ENCODE data around the gene PAXX.
A peak's percentile ranks its signal among the peaks of the same experiment; 100 is the strongest.

PAXX gene

GRCh38 chr9:137025517-137025966 lies 33.3 kb downstream of the PAXX start:
- Histone ChIP-seq H3K4me3 (ENCODE audit: extremely low read depth, insufficient read depth, low read length, poor library complexity, severe bottlenecking) (no peak overlapping the region), H3K27ac (ENCODE audit: low read depth, low read length, severe bottlenecking) (no peak overlapping the region)
- WGBS, 2 experiments (ENCODE audit: insufficient coverage in 2 of 2) = 83 to 88% methylated on average over 21 of the region's 21 CpGs

GRCh38 chr9:137026384-137026783 lies 34.2 kb downstream of the PAXX start:
- Histone ChIP-seq H3K4me3 (ENCODE audit: extremely low read depth, insufficient read depth, low read length, poor library complexity, severe bottlenecking) (no peak overlapping the region), H3K4me1 (ENCODE audit: control insufficient read depth, insufficient read depth, low read length, poor library complexity, severe bottlenecking) (no peaks in the 10 kb centered on the region), H3K9me3 (ENCODE audit: control insufficient read depth, low read length) (no peaks in the 10 kb centered on the region), H3K36me3 (ENCODE audit: control insufficient read depth, insufficient read depth, low read length) (no peaks in the 10 kb centered on the region), H3K27ac (ENCODE audit: low read depth, low read length, severe bottlenecking) (no peak overlapping the region)
- 94 to 100% methylated on average over 2 of the region's 2 CpGs for WGBS, 2 experiments (ENCODE audit: insufficient coverage in 2 of 2)

More at GRCh38 chr9:137025517-137025966, 33.3 kb downstream of the PAXX start:
- no peaks in the 10 kb centered on the region for H3K9me3 ChIP-seq (ENCODE audit: control insufficient read depth, low read length)
- no peaks in the 10 kb centered on the region for H3K4me1 ChIP-seq (ENCODE audit: control insufficient read depth, insufficient read depth, low read length, poor library complexity, severe bottlenecking)
- H3K36me3 ChIP-seq (ENCODE audit: control insufficient read depth, insufficient read depth, low read length) = no peaks in the 10 kb centered on the region

GRCh38 chr9:137026828-137027227 lies 34.6 kb downstream of the PAXX start:
- H3K27ac ChIP-seq (ENCODE audit: low read depth, low read length, severe bottlenecking) = no peak overlapping the region
- 96 to 100% methylated on average over 4 of the region's 4 CpGs for WGBS, 2 experiments (ENCODE audit: insufficient coverage in 2 of 2)
- no peaks in the 10 kb centered on the region for H3K9me3 ChIP-seq (ENCODE audit: control insufficient read depth, low read length)
- H3K4me3 ChIP-seq (ENCODE audit: extremely low read depth, insufficient read depth, low read length, poor library complexity, severe bottlenecking) = no peak overlapping the region
- H3K36me3 ChIP-seq (ENCODE audit: control insufficient read depth, insufficient read depth, low read length) = no peaks in the 10 kb centered on the region
- no peaks in the 10 kb centered on the region for H3K4me1 ChIP-seq (ENCODE audit: control insufficient read depth, insufficient read depth, low read length, poor library complexity, severe bottlenecking)

- H3K9me3 ChIP-seq (ENCODE audit: control insufficient read depth, low read length) = no peaks in the 10 kb centered on the region
- H3K36me3 ChIP-seq (ENCODE audit: control insufficient read depth, insufficient read depth, low read length) = no peaks in the 10 kb centered on the region
- H3K4me1 ChIP-seq (ENCODE audit: control insufficient read depth, insufficient read depth, low read length, poor library complexity, severe bottlenecking) = no peaks in the 10 kb centered on the region
- H3K27ac ChIP-seq (ENCODE audit: low read depth, low read length, severe bottlenecking) = no peak within 1 kb of the TSS
- WGBS, 2 experiments (ENCODE audit: insufficient coverage in 2 of 2) = 6 to 8% methylated on average over 67 to 72 of the region's 95 CpGs
- H3K4me3 ChIP-seq (ENCODE audit: extremely low read depth, insufficient read depth, low read length, poor library complexity, severe bottlenecking) = peak within 1 kb of the TSS; percentile 42
Measured at GRCh38 chr9:137027369-137028262, 35.4 kb downstream of the PAXX start, which contains the start of gene ABCA2. TSS of gene ABCA2 (minus strand) at chr9:137028237. CDS start at chr9:137028140, 97 bp downstream.

- H3K9me3 ChIP-seq (ENCODE audit: control insufficient read depth, low read length) = no peaks in the 10 kb centered on the region
- peak overlapping the region; percentile 42 for H3K4me3 ChIP-seq (ENCODE audit: extremely low read depth, insufficient read depth, low read length, poor library complexity, severe bottlenecking)
- H3K4me1 ChIP-seq (ENCODE audit: control insufficient read depth, insufficient read depth, low read length, poor library complexity, severe bottlenecking) = no peaks in the 10 kb centered on the region
- 4 to 5% methylated on average over 75 to 91 of the region's 98 CpGs for WGBS, 2 experiments (ENCODE audit: insufficient coverage in 2 of 2)
- H3K36me3 ChIP-seq (ENCODE audit: control insufficient read depth, insufficient read depth, low read length) = no peaks in the 10 kb centered on the region
- H3K27ac ChIP-seq (ENCODE audit: low read depth, low read length, severe bottlenecking) = no peak overlapping the region
Measured at GRCh38 chr9:137028263-137029057, 36.2 kb downstream of the PAXX start.

GRCh38 chr9:137029058-137029936 lies 37.1 kb downstream of the PAXX start:
- H3K27ac ChIP-seq (ENCODE audit: low read depth, low read length, severe bottlenecking) = no peak overlapping the region
- no peaks in the 10 kb centered on the region for H3K4me1 ChIP-seq (ENCODE audit: control insufficient read depth, insufficient read depth, low read length, poor library complexity, severe bottlenecking)
- peak overlapping the region; percentile 42 for H3K4me3 ChIP-seq (ENCODE audit: extremely low read depth, insufficient read depth, low read length, poor library complexity, severe bottlenecking)
- 36 to 39% methylated on average over 13 to 15 of the region's 19 CpGs for WGBS, 2 experiments (ENCODE audit: insufficient coverage in 2 of 2)
- H3K9me3 ChIP-seq (ENCODE audit: control insufficient read depth, low read length) = no peaks in the 10 kb centered on the region
- no peaks in the 10 kb centered on the region for H3K36me3 ChIP-seq (ENCODE audit: control insufficient read depth, insufficient read depth, low read length)

- H3K9me3 ChIP-seq (ENCODE audit: control insufficient read depth, low read length) = no peaks in the 10 kb centered on the region
- H3K27ac ChIP-seq (ENCODE audit: low read depth, low read length, severe bottlenecking) = no peak overlapping the region
- H3K4me3 ChIP-seq (ENCODE audit: extremely low read depth, insufficient read depth, low read length, poor library complexity, severe bottlenecking) = no peak overlapping the region
- H3K36me3 ChIP-seq (ENCODE audit: control insufficient read depth, insufficient read depth, low read length) = no peaks in the 10 kb centered on the region
- WGBS, 2 experiments (ENCODE audit: insufficient coverage in 2 of 2) = 90 to 92% methylated on average over 10 to 15 of the region's 15 CpGs
- no peaks in the 10 kb centered on the region for H3K4me1 ChIP-seq (ENCODE audit: control insufficient read depth, insufficient read depth, low read length, poor library complexity, severe bottlenecking)
Measured at GRCh38 chr9:137030006-137030405, 37.8 kb downstream of the PAXX start.

- WGBS, 2 experiments (ENCODE audit: insufficient coverage in 2 of 2) = 95 to 96% methylated on average over 51 to 62 of the region's 65 CpGs
Measured at GRCh38 chr9:137030538-137031527, 38.6 kb downstream of the PAXX start.

GRCh38 chr9:137031904-137032640 lies 39.9 kb downstream of the PAXX start, which contains the start of gene FUT7:
TSS of gene FUT7 (minus strand) at chr9:137032088. CDS start at chr9:137031991, 97 bp downstream.
- WGBS, 2 experiments (ENCODE audit: insufficient coverage in 2 of 2) = 76 to 79% methylated on average over 13 to 14 of the region's 16 CpGs

More at GRCh38 chr9:137030538-137031527, 38.6 kb downstream of the PAXX start:
- no peaks in the 10 kb centered on the region for H3K36me3 ChIP-seq (ENCODE audit: control insufficient read depth, insufficient read depth, low read length)
- no peak overlapping the region for H3K4me3 ChIP-seq (ENCODE audit: extremely low read depth, insufficient read depth, low read length, poor library complexity, severe bottlenecking)
- H3K9me3 ChIP-seq (ENCODE audit: control insufficient read depth, low read length) = no peaks in the 10 kb centered on the region
- no peak overlapping the region for H3K27ac ChIP-seq (ENCODE audit: low read depth, low read length, severe bottlenecking)
- no peaks in the 10 kb centered on the region for H3K4me1 ChIP-seq (ENCODE audit: control insufficient read depth, insufficient read depth, low read length, poor library complexity, severe bottlenecking)

More at GRCh38 chr9:137031904-137032640, 39.9 kb downstream of the PAXX start, which contains the start of gene FUT7:
- H3K27ac ChIP-seq (ENCODE audit: low read depth, low read length, severe bottlenecking) = no peak within 1 kb of the TSS
- no peaks in the 10 kb centered on the region for H3K36me3 ChIP-seq (ENCODE audit: control insufficient read depth, insufficient read depth, low read length)
- no peaks in the 10 kb centered on the region for H3K9me3 ChIP-seq (ENCODE audit: control insufficient read depth, low read length)
- no peaks in the 10 kb centered on the region for H3K4me1 ChIP-seq (ENCODE audit: control insufficient read depth, insufficient read depth, low read length, poor library complexity, severe bottlenecking)
- H3K4me3 ChIP-seq (ENCODE audit: extremely low read depth, insufficient read depth, low read length, poor library complexity, severe bottlenecking) = no peak within 1 kb of the TSS
